ENCODE results near the gene NTMT1. TPM values are rescaled to one million over a fixed set of nuclear protein-coding genes. Genes with fewer than 3 reads are reported as not detected.

NTMT1 gene
- total and polyA plus RNA-seq, 9 of the 15 experiments (the other 6 are each of a cell fraction or from before 2014, with no cell fraction given), result 42.1 to 116 (median 74.7) TPM

DNA sequence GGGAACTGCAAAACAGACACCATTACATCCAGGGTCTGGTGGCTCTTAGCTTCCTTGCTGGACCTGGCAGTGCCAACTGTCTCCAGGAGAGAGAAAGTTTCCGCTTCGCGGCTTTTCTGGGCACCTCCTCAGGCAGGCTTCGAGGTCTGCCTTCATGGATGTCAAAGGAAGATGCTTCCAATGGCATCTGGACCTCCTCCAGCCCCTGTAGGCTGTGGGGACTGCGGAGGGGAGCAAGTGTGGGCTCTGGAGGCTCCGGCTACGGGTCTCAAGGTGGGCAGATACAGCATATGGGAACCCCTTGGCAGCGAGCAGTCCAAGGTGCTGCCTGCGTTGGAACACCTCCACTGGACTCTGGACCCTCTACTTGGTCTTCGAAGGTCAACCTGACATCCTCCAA, 11.0 kb upstream of the NTMT1 start:
- Histone ChIP-seq H3K4me1 (replicated peaks in 1 of 2; ENCODE audit: control insufficient read depth in 2 of 2, insufficient read depth in 2 of 2, low read length in 2 of 2) (peaks cover 5 to 36% of the 10 kb centered on the region in 2 experiments; a peak in 3 of 5 replicates), H3K4me2 (ENCODE audit: insufficient read depth, low read length) (no peak overlapping the region), H3K9me1 (ENCODE audit: control insufficient read depth, insufficient read depth, low read length) (no peaks in the 10 kb centered on the region), H3K79me2 (ENCODE audit: control insufficient read depth, insufficient read depth, low read length) (no peaks in the 10 kb centered on the region), H3K9me3 (replicated peaks; ENCODE audit: control insufficient read depth, insufficient read depth, low read depth, low read length) (no peaks in the 10 kb centered on the region), H3K27me3 (ENCODE audit: control insufficient read depth in 2 of 2, insufficient read depth in 2 of 2, low read length in 2 of 2) (peaks cover 7 to 48% of the 10 kb centered on the region in 2 experiments; a peak in 4 of 5 replicates), H3K4me3 (no peak overlapping the region), H4K20me1 (replicated peaks; ENCODE audit: control insufficient read depth, insufficient read depth, low read length) (0 out of 2 replicates have a peak, but pooled peaks cover 10% of the 10 kb centered on the region), H3K27ac (ENCODE audit: extremely low read depth, low read depth, low read length) (no peak overlapping the region), H3K36me3 (ENCODE audit: control insufficient read depth, insufficient read depth, low read length) (no peaks in the 10 kb centered on the region), H2AFZ (ENCODE audit: low read depth, low read length) (no peak overlapping the region), H3K9ac (ENCODE audit: insufficient read depth in 1 of 2, low read depth in 2 of 2, low read length in 2 of 2) (no peak overlapping the region)
- FAIRE-seq, result no peak
- no TSS peak for BruUV-seq (replicated peaks)
- POLR2A ChIA-PET, result interaction anchor here (0.5 to 1.9 kb wide), 4 partner anchors 10 to 479 kb away, joined by 3 to 6 read pairs (median 4); partner anchors contain the start of gene IER5L
- in situ Hi-C loops (cut with MboI), result loop anchor here (5.0 to 25.0 kb wide), 2 partner anchors 278 to 483 kb away; no protein-coding TSS in a partner anchor
- intact Hi-C loops (cut with micrococcal nuclease), result loop anchor here (5.0 kb wide), 1 partner anchor 293 kb away; no protein-coding TSS in a partner anchor
- 37% methylated on average over 10 of the region's 10 CpGs for WGBS (ENCODE audit: insufficient coverage, low coverage, missing lambda C conversion rate)
- no peak for ATAC-seq
- no peak for DNase-seq (ENCODE audit: extremely low read depth in 1 of 4, low spot score in 3 of 4)
- CTCF ChIA-PET (ENCODE audit: low intra/inter-chr PET ratio), result no interaction called here
- TF ChIP-seq ZNF644 (tag; IDR thresholded peaks at IDR 0.05; ENCODE audit: low read depth) (no peak), ESRRA (IDR thresholded peaks at IDR 0.05; ENCODE audit: borderline replicate concordance, low read depth) (no peak), ELF4 (CRISPR knock-in tag; IDR thresholded peaks at IDR 0.05) (no peak), ZNF695 (CRISPR knock-in tag; IDR thresholded peaks at IDR 0.05) (no peak), ARID1B (IDR thresholded peaks at IDR 0.05) (no peak), FIP1L1 (IDR thresholded peaks at IDR 0.05; ENCODE audit: low read depth, low read length, poor library complexity, severe bottlenecking) (no peak), KAT8 (IDR thresholded peaks at IDR 0.05; ENCODE audit: low read depth) (no peak), FOXA1 (IDR thresholded peaks at IDR 0.05; ENCODE audit: borderline replicate concordance) (no peak), STAG1 (CRISPR knock-in tag; IDR thresholded peaks at IDR 0.05; ENCODE audit: borderline replicate concordance) (no peak), KLF1 (tag; IDR thresholded peaks at IDR 0.05) (no peak), LCOR (CRISPR knock-in tag; IDR thresholded peaks at IDR 0.05) (no peak), KDM5B (IDR thresholded peaks at IDR 0.05; ENCODE audit: insufficient replicate concordance, low read depth, low read length) (no peak), RBBP5 (IDR thresholded peaks at IDR 0.05; ENCODE audit: borderline replicate concordance, insufficient read depth, low read length, poor library complexity, severe bottlenecking) (no peak), EGR1 (conservative IDR thresholded peaks at IDR 0.05) (no peak)
- TF ChIP-seq, protein P1, sequence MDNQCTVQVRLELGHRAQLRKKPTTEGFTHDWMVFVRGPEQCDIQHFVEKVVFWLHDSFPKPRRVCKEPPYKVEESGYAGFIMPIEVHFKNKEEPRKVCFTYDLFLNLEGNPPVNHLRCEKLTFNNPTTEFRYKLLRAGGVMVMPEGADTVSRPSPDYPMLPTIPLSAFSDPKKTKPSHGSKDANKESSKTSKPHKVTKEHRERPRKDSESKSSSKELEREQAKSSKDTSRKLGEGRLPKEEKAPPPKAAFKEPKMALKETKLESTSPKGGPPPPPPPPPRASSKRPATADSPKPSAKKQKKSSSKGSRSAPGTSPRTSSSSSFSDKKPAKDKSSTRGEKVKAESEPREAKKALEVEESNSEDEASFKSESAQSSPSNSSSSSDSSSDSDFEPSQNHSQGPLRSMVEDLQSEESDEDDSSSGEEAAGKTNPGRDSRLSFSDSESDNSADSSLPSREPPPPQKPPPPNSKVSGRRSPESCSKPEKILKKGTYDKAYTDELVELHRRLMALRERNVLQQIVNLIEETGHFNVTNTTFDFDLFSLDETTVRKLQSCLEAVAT (IDR thresholded peaks at IDR 0.05), result no peak
- TF ChIP-seq, protein P2, sequence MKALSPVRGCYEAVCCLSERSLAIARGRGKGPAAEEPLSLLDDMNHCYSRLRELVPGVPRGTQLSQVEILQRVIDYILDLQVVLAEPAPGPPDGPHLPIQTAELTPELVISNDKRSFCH (CRISPR knock-in tag; IDR thresholded peaks at IDR 0.05), result no peak
- TF ChIP-seq, protein P2 (tag; IDR thresholded peaks at IDR 0.05), result no peak
- TF ChIP-seq, protein P3, sequence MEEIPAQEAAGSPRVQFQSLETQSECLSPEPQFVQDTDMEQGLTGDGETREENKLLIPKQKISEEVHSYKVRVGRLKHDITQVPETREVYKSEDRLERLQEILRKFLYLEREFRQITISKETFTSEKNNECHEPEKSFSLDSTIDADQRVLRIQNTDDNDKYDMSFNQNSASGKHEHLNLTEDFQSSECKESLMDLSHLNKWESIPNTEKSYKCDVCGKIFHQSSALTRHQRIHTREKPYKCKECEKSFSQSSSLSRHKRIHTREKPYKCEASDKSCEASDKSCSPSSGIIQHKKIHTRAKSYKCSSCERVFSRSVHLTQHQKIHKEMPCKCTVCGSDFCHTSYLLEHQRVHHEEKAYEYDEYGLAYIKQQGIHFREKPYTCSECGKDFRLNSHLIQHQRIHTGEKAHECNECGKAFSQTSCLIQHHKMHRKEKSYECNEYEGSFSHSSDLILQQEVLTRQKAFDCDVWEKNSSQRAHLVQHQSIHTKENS (CRISPR knock-in tag; IDR thresholded peaks at IDR 0.05), result no peak

Measured in K562 (cell line).